T-helper 22 cell (primary cell): ENCODE data around the gene PRELP.
"Not testable (repeated sequence)": the region's sequence is repeated elsewhere in the genome, so short reads cannot be mapped to it uniquely, and the experiment has no call there.

Experiments
- DNase-seq: peaks from one replicate; pipeline ENCODE4 v3.0.0-alpha.2; 2020; ENCODE audit warnings: low read depth

The PRELP gene

DNA sequence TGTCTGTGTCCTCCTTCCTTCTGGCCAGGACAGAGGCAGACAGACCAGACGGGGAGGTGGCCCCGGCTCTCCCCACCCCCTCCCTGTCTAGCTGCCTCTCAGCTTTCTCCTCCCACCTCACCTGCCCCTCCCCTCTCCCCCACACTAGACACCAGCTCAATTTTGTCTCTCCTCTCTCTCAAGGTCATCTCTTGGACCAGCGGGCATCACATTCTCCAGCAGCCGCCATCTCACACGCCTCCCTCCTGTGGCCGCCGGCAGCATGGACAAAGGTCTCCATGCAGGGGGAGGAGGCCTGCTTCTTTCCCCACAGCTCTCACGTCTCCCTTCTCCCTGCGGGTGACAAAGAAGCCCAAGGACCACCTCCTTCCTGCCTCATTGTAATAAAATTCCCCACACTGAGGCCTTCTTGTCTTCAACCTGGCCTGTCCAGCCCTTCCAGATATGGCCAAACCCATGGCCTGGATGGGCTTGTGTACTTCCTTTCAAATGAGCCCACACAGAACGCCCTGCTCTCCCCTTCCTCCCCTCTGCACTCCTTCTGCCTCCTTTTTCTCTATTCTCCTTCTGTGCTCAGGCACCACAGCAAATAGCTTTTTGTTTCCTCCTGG lies 33.0 kb downstream of the PRELP start:
- DNase-seq: no peak

DNA sequence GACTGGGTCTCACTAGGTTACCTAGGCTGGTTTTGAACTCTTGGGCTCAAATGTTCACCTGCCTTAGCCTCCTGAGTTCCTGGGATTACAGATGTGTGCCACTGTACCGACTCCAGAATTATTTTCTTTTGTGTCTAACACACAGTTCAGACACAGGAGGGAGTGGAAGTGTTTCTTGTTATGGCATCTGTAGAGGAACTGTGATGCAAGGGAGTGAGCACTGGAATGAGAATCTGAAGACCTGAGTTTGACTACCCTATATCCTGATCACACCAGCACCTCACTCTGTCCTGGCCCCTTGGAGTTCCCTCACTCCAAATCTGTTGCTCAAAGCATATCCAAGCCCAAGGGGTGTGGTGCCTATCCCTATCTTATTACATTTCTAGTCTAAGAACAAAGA lies 33.5 kb downstream of the PRELP start:
- DNase-seq: no peak

DNA sequence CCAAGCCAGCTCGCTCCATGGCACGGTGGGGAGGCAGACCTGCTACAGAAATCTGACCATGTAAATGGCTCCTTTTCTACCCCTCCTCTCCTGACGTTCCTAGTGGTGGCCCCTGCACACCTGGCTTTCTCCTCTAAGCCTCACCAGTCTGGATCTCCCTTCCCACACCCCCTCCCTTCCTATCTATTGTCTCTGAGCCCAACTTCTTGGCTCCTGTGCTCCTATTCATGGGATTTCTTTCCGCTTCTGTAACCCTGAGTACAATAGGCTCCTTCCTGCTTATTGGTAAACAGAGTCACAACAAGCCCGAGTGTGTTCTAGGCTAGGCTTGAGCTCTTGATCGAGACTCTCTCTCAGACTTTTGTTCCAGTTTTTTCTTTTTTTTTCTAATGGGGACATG lies 35.9 kb downstream of the PRELP start:
- no peak for DNase-seq

DNA sequence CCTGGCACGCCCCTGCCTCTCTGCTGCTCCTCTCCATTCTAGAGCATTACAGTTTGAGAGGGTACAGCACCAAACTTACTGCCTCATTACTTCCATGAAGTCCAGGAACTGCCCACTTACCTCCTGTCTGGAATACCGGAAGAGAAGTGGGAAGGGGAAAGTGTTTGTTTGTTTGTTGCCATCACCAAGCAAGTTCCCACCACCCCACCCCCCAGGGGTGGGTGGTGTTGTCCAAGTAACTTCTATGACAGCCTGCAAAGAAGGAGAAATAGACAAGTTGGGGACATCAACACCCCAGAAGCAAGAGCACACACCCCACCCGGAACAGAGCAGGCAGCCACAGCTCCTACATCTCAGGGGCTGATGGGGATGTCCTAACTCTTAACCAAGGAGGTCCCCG lies 36.3 kb downstream of the PRELP start:
- no peak for DNase-seq

DNA sequence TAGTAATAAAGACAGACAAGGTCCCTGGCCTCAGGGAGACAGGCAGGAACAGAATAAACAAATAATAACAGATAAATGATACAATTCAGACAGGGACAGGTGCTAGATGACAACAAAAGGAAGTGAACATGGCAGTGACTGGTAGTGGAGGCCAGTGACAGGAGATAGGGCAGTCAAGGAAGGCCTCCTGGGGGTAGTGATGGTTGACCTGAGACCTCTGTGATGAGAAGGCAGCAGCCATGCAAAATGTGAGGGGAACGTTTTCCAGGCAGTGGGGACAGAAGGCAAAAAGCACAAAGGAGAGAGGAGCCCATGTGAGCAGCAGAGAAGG lies 36.9 kb downstream of the PRELP start:
- DNase-seq: no peak

DNA sequence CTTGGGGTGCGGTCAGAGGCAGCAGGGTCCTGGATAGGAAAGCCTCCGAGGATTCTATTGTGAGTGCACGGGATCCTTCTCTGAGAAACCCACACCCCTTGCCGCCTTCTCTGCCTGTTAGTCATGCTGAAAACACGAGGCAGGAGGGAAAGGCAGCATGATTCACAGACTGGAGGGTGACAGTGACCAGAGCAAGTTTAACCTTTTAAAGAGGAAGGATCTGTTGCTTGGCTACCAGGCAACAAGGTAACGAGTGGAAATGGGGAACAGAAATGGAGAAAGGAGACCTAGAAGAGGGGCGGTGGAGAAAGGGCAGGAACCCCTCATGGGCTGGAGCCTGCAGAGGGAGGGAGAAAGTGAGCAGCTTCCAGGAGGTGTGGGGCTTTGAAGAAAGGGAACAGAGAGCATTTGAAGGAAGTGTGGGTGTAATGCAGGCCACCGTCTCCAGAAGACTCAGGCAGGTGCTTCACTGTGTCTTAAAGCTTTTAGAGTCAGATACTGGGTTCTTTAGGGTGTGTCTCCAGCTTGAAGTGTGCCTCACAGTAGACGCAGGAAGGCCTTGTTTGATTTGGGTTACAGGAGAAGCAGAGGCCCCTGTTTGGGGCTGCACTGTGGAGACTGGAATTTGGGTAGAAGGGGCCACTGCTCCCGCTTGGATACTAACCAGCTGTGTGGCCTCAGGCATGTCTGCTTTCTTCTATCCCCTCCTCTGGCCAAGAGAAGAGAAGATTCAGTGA lies 37.4 kb downstream of the PRELP start:
- DNase-seq: no peak

DNA sequence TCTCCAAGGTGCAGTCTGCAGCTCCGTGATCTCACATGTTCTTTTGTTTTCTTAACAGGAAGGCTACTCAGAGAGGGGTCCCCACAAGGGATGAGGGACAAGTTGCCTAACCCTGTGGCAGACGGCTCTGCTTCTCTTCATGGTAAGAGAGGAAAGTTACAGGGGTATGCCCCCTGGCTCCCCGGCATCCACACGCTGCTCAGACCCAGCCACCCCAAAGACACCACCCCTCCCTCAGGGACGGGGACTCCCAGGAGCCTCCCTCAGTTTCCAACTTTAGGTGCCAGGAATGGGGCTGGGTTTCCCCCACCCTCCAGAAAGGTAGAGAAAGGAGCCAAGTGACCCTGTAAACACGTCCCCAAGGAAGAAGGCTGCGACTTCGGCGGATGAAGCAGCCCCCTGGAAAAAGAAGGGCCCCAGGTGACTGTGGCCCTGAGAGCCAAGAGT lies 38.0 kb downstream of the PRELP start:
- no peak for DNase-seq

DNA sequence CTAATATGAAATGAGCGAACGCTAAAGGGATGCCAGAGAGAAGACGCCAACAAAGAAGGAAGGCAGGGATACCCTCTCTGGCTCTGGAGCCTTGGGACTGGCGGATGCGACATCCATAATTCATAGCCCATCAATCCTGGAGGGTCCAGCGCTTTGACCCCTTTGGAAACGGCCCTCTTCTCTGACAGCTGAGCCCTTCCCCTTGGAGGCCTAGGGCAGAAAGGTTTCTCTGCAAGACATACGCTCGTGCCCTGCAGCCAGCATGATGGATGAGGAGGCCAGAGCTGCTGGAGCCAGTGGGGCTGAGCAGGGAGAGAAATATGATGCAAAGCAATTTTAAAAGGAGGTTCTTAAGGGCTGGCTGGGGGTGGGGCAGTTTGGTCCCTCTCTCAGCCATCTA lies 40.6 kb downstream of the PRELP start:
- no peak for DNase-seq

DNA sequence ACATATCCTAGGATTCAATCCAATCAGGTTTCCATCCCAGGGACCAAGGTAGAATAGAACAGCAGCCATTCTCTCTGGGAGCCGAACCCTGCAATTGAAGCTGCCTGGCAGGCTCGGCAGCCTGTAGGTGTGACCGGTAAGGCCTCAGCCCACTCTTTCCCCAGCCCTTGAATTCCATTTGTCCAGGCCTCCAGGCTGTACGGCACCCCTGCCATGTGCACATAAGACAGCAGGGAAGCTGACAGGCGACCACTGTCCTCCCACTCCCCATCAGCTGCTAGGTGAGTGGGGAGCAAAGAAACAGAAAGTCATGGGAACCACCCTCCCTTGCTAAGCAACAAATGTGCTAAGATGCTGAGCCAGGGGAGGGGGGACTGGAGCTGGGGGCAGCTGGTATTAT lies 41.3 kb downstream of the PRELP start:
- no peak for DNase-seq

DNA sequence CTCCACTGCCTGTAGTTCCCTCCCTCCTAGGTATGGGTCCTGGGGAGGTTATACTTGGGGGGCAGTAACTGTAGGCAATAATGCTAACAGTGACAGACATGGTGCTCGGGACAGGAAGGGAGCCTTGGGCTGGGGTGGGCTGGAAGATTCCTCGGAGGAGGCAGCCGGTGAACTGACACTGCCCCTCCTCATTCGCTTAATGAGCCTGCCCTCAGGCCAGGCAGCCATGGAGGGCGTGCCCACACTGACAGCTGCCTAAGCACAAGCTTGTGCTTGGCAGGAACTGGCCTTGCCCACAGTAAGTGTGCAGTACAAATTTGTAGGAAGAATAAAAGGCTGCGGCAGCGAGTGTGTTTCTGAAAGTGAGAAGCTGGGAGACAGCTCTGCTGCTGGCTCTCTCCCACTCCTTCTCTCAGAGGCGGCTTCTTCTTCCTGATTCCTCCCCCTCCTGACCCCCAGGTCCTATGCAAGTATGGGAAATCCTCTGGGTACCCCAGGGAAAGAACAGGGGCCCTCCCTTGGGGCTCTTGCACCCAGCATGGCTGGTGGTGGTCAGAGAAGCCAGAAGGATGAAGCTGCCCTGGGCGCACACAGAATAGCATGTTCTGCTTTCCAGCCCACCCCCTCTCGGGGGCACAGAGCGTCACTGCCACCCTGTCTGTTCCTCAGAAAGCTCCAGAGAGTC lies 42.0 kb downstream of the PRELP start:
- no peak for DNase-seq

DNA sequence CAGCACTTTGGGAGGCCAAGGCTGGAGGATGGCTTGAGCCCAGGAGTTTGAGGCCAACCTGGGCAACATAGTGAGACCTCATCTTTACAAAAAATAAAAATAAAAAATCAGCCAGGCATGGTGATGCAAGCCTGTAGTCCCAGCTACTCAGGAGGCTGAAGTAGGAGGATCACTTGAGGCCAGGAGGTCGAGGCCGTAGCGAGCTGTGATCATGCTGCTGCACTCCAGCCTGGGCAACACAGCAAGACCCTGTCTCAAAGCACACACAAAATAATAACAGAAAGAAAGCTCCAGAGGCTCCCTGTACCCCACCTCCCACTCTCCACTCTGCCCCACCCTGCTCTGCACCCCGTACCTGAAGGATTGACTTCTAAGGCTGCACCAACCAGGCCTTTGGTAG lies 42.5 kb downstream of the PRELP start:
- not testable (repeated sequence) for DNase-seq

DNA sequence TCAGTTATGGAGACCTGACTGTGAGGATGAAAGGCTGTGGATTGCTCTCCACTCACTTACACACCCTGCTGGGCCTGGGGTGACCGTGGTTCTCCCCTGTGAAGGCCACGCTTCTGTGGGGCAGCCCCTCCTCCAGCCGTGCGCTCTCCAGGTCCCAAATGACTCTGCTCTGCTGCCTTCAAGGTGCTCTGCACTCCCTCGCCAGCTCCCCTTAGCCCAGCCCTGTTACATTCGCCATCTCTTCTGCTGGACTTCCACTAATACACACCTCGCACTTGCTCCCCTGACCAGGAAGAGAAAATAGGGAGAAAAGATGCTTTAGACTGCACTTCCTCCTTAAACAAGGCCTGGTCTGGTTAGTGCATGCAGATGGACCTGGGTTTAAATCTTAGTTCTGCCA lies 42.9 kb downstream of the PRELP start:
- no peak for DNase-seq

DNA sequence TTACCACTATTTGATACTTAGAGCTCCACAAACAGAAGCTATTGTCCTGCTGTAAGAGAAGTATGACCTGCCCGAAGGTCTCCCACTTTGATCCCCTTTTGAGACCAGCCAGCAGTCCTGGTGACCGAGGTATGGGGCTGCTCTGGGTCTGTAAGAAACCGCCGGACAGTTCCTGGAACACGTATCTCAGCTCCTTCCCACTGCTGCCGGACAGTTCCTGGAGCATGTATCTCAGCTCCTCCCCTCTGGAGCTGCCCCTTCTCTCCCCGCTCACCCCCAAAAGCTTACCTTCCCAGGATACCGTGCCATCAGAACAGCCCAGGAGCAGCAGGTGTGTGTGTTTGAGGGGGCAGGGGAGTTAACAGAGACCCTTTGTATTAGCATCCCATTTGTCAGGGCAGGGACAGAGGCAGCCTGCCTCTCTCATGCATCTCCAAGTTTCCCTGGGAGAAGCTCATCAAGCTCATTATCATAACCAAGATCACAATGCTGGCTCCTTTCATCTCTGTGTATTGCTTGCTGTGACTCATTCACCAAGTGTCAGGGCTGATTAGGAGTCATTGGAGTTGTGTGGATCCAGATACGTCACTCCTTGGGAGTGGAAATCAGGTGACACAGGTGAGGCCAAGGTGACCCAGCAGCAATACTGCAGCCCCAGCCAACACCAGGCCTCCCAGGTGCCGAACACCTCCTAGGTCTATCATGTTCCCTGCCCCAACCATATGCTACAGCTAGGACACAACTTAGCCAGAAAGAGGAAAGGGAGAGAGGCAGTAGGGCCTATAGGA lies 43.6 kb downstream of the PRELP start:
- no peak for DNase-seq

DNA sequence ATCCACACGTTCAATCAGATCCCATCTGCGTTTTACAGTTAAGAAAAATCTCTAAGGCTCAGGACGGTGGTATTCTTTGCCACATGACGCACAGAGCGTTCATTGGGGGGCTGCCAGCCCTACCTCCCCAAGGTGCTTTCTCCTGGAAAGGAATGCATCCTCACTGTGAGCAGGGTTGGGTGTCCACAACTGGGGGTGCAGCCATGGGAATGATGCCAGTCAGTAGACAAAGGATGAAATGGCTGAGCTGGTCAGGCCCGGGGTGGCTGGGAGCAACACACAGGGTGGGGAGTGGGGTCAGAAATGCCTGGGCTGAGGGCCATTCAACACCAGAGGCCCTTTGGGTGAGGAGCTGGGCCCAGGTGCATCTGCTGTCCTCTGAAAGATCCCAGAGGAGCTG lies 44.3 kb downstream of the PRELP start:
- DNase-seq: no peak

DNA sequence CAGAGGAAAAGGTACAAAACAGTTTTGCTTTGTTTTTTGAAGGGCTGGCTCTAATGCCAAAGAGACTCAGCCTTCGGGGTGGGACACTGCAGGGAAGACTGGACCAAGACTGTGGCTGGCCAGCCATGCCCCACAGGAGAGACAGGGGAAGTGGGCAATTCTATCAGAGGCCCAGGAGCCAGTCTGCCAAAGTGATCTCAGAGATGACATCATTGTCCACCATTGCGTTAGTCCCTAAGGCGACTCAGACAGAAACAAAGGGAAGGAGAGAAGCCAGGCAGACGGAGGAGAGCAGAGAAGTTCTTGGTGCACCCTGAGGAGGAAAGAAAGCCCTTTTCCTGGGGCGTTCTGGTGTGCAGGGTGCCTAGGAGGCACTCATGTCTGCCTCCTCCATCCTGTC lies 44.7 kb downstream of the PRELP start:
- no peak for DNase-seq

DNA sequence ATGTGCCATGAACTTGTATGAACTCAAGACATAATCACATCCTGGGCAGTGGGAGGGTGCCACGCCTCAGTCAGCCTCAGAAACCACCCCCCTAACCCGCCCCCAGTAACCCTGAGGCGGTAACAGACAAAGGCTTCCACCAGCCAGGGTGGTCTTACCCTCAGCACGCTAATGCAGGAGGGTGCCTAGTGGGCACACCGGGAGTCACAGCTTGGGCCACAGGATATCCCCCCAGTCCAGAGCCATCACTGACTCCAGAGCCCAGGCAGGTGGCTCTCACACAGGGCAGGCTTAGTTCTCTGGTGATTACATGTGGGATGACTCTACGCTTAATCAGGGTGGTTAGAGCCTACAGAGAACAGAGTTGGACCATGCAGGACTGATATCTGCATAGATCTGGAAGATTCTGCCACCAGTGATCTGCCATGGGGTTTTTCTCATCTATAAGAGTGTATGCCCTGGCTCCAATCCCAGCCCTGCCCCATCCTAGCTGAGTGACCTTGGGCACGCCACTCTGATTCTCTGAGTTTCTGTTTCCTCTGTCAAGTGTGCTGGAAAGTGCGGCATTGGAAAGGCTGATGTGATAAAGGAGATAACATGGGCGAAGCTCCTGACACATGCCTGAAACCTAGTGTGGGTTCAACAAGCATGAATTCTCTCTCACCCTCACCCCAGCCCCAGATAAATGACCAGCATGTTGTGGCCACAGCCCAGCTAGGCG lies 45.6 kb downstream of the PRELP start:
- no peak for DNase-seq

DNA sequence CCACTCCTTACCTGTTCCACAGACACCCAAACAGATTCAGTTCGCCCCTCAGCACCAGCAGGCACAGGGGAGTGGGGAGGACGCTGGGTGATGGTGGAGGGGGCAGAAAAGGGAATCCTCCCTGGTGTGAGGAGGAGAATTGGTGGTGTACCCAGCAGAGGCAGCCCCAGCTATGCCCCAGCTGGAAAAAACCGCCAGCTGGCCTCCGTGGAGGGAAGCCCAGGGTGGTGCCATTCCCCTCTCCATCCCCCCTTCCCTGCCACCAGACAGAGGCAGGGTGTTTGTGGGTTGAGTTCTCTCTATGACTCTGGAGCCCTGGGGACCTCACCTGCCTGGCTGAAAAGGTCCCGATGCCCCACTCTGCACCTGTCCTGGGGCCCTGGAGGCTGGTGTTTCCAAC lies 46.2 kb downstream of the PRELP start:
- DNase-seq: no peak

DNA sequence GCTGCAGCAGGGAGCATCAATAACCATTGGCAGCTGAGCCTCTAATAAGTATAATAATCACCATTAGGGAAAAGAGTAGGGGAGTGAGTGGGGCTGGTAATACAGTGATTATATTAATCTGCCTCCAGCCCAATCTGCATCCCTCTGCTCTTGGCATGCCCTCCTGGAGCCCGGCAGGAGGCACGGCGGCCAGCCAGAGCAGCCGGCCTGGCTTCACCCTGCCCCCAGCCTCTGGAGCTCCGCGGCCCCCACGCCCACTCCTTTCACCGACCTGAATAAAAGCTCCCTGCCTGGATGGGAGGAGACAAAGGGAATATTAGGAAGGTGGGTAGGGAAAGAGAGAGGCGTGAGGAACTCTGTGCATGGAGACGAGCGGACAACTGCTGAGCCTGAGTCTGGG lies 46.6 kb downstream of the PRELP start:
- no peak for DNase-seq

DNA sequence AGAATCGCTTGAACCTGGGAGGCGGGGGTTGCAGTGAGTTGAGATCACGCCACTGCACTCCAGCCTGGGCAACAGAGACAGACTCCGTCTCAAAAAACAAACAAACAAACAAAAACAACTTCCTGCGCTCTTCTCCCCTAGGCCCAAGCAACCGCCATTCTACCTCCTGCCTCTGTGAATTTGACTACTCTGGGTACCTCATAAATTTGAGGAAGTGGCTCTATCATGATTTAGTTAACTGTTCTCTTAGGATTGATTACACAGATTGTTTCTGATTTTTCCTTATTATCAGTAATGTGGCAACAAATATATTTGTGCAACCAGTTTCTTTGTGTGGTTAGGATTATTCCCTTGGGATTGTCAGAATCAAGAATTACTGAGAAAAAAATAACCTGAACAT lies 48.1 kb downstream of the PRELP start:
- no peak for DNase-seq

DNA sequence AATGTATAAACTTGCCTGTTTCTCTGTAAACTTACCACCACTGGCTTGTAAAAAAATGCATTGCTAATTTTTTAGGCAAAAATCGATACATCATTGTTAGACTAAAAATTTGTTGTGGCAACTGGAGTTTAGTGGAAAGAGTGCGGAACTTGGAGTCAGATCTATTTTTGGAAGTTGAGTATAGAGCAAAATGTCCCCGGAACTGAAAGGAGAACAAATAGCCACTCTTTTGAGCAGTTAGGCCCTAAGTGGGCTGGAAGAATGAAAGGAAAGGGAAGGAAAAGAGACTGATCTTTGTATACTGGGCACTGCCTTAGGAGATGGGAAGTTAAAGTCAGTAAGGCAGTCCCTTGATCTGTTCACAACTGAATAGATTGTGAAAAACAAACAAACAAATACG lies 48.5 kb downstream of the PRELP start:
- no peak for DNase-seq

DNA sequence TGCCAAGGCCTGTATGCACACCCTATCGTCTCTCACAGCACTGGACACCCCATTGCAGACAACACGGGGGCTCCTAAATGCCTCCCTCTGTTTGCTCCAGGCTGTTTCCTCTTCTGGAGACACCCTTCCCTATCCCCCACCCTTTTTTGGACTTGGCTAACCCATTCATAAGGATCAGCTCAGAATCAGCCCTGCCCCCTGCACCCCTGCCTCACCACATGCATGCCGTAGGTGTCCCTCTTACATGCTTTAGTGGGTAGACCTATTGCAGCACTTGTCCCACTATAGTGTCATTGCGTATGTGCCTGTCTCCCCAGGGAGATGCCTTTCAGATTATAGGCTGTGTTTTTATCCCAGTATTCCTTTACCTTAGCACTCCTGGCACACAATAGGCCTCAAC lies 49.2 kb downstream of the PRELP start:
- DNase-seq: no peak

DNA sequence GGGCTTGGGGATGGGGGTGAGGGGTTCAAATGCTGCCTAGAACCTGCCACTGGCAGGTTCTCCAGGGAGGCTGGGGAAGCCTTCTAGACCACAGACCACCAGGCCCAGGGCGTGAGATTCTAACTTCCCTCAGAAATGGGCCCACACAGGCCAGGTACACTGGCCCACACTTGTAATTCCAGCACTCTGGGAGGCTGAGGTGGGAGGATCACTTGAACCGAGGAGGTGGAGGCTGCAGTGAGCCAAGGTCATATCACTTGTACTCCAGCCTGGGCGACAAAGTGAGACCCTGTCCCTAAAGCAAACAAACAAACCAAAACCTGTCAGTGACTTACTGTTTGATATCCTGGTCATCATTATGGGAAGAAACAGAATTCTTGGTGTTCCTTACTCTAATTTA lies 50.1 kb downstream of the PRELP start:
- DNase-seq: no peak
